ENCODE measurements around the gene SGIP1.

Gene SGIP1

GRCh38 chr1:66686406-66686805 lies 152.5 kb downstream of the SGIP1 start:
- Histone ChIP-seq H3K9ac (ENCODE audit: low read depth, low read length) (no peak overlapping the region), H3K4me3 (ENCODE audit: low read length) (no peak overlapping the region), H3K4me1 (ENCODE audit: insufficient read depth, low read length) (0 out of 2 replicates have a peak, but pooled peaks cover 3% of the 10 kb centered on the region), H3K36me3 (ENCODE audit: insufficient read depth, low read depth, low read length) (no peaks in the 10 kb centered on the region), H3K27me3 (ENCODE audit: insufficient read depth, low read length) (no peaks in the 10 kb centered on the region), H3K27ac (ENCODE audit: low read length) (no peak overlapping the region), H3K9me3 (ENCODE audit: insufficient read depth, low read depth, low read length) (no peaks in the 10 kb centered on the region)

- Histone ChIP-seq H3K4me1 (ENCODE audit: insufficient read depth, low read length) (0 out of 2 replicates have a peak, but pooled peaks cover 3% of the 10 kb centered on the region), H3K27me3 (ENCODE audit: insufficient read depth, low read length) (no peaks in the 10 kb centered on the region)
Observed at GRCh38 chr1:66687358-66687757, 153.4 kb downstream of the SGIP1 start.

GRCh38 chr1:66690666-66691381 lies 156.9 kb downstream of the SGIP1 start:
- no peaks in the 10 kb centered on the region for H3K36me3 ChIP-seq (ENCODE audit: insufficient read depth, low read depth, low read length)
- H3K4me3 ChIP-seq (ENCODE audit: low read length), result no peak overlapping the region
- H3K9ac ChIP-seq (ENCODE audit: low read depth, low read length), result no peak overlapping the region
- no peak overlapping the region for H3K27ac ChIP-seq (ENCODE audit: low read length)
- H3K9me3 ChIP-seq (ENCODE audit: insufficient read depth, low read depth, low read length), result no peaks in the 10 kb centered on the region
- H3K4me1 ChIP-seq (ENCODE audit: insufficient read depth, low read length), result 0 out of 2 replicates have a peak, but pooled peaks cover 3% of the 10 kb centered on the region
- no peaks in the 10 kb centered on the region for H3K27me3 ChIP-seq (ENCODE audit: insufficient read depth, low read length)

More at GRCh38 chr1:66687358-66687757, 153.4 kb downstream of the SGIP1 start:
- H3K36me3 ChIP-seq (ENCODE audit: insufficient read depth, low read depth, low read length), result no peaks in the 10 kb centered on the region
- no peak overlapping the region for H3K4me3 ChIP-seq (ENCODE audit: low read length)
- no peak overlapping the region for H3K27ac ChIP-seq (ENCODE audit: low read length)
- no peak overlapping the region for H3K9ac ChIP-seq (ENCODE audit: low read depth, low read length)
- no peaks in the 10 kb centered on the region for H3K9me3 ChIP-seq (ENCODE audit: insufficient read depth, low read depth, low read length)

DNA sequence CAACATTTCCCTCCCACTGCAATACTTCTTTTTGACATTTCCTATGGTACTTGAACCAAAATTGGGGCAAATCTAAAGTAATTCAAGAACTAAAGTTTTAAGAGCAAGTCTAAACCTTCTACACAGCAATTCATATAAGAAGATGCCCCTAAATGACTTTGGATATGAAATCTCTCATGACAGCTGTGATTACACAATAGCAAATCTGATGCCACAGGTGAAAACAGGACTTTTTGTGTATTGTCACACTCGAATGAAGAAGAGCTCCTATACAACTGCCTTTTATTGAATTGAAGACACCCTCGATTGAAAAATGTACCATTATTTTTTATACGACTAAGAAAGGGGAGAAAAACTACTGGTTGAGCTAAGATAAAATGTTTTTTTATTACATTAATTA lies 158.7 kb downstream of the SGIP1 start:
- Histone ChIP-seq H3K4me1 (ENCODE audit: insufficient read depth, low read length) (0 out of 2 replicates have a peak, but pooled peaks cover 3% of the 10 kb centered on the region), H3K27ac (ENCODE audit: low read length) (no peak overlapping the region), H3K4me3 (ENCODE audit: low read length) (no peak overlapping the region), H3K9ac (ENCODE audit: low read depth, low read length) (no peak overlapping the region), H3K36me3 (ENCODE audit: insufficient read depth, low read depth, low read length) (no peaks in the 10 kb centered on the region), H3K27me3 (ENCODE audit: insufficient read depth, low read length) (no peaks in the 10 kb centered on the region), H3K9me3 (ENCODE audit: insufficient read depth, low read depth, low read length) (no peaks in the 10 kb centered on the region)

DNA sequence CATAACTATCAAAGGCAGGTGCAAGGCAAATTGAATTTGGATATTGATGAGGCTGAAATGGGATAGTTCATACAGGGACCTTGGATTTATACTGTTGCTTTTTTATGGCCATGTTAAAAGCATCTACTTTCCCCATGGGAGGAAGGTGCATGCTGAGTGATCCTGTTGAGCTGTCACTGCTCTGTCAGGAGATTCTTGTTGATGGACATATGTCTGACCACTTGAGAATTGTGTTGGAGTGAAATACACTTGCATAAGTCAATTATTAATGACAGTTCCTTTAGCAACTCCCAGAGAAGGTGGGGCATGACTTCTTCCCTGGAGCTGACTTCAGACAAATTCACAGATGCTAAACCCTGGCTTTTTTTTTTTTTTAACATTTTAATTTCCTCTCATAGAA lies 159.9 kb downstream of the SGIP1 start:
- Histone ChIP-seq H3K9ac (ENCODE audit: low read depth, low read length) (no peak overlapping the region), H3K4me3 (ENCODE audit: low read length) (no peak overlapping the region), H3K27me3 (ENCODE audit: insufficient read depth, low read length) (no peaks in the 10 kb centered on the region), H3K27ac (ENCODE audit: low read length) (no peak overlapping the region), H3K9me3 (ENCODE audit: insufficient read depth, low read depth, low read length) (no peaks in the 10 kb centered on the region), H3K36me3 (ENCODE audit: insufficient read depth, low read depth, low read length) (no peaks in the 10 kb centered on the region), H3K4me1 (ENCODE audit: insufficient read depth, low read length) (0 out of 2 replicates have a peak, but pooled peaks cover 3% of the 10 kb centered on the region)

- Histone ChIP-seq H3K9me3 (ENCODE audit: insufficient read depth, low read depth, low read length) (no peaks in the 10 kb centered on the region), H3K4me3 (ENCODE audit: low read length) (no peak overlapping the region), H3K27me3 (ENCODE audit: insufficient read depth, low read length) (no peaks in the 10 kb centered on the region), H3K4me1 (ENCODE audit: insufficient read depth, low read length) (0 out of 2 replicates have a peak, but pooled peaks cover 3% of the 10 kb centered on the region), H3K27ac (ENCODE audit: low read length) (no peak overlapping the region), H3K9ac (ENCODE audit: low read depth, low read length) (no peak overlapping the region), H3K36me3 (ENCODE audit: insufficient read depth, low read depth, low read length) (no peaks in the 10 kb centered on the region)
Observed at GRCh38 chr1:66695116-66695515, 161.2 kb downstream of the SGIP1 start.

- H3K27ac ChIP-seq (ENCODE audit: low read length), result no peak overlapping the region
- no peak overlapping the region for H3K9ac ChIP-seq (ENCODE audit: low read depth, low read length)
- H3K4me1 ChIP-seq (ENCODE audit: insufficient read depth, low read length), result no peaks in the 10 kb centered on the region
- no peak overlapping the region for H3K4me3 ChIP-seq (ENCODE audit: low read length)
- no peaks in the 10 kb centered on the region for H3K27me3 ChIP-seq (ENCODE audit: insufficient read depth, low read length)
- H3K36me3 ChIP-seq (ENCODE audit: insufficient read depth, low read depth, low read length), result no peaks in the 10 kb centered on the region
- H3K9me3 ChIP-seq (ENCODE audit: insufficient read depth, low read depth, low read length), result no peaks in the 10 kb centered on the region
Observed at GRCh38 chr1:66696771-66697170, 162.8 kb downstream of the SGIP1 start.

DNA sequence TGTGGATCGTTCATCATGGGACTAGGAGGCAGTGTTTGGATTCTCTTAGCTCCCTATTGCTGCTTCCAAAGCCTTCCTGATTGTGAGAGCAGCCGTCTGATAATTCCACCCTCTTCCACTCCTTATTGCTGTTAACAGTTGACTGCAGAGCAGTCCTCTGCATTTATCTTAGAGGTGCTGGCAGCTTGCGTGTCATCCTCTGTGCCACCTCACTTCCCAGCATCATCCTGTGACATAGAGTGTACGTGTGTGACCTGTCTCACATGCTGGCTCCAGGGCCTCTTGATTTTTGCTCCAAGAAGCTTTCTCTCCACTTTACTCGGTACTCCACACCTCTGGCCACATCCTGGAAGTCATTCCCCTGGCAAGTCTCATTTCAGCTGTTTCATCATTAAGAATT lies 165.3 kb downstream of the SGIP1 start:
- no peak overlapping the region for H3K9ac ChIP-seq (ENCODE audit: low read depth, low read length)
- no peaks in the 10 kb centered on the region for H3K27me3 ChIP-seq (ENCODE audit: insufficient read depth, low read length)
- H3K27ac ChIP-seq (ENCODE audit: low read length), result no peak overlapping the region
- no peaks in the 10 kb centered on the region for H3K4me1 ChIP-seq (ENCODE audit: insufficient read depth, low read length)
- no peaks in the 10 kb centered on the region for H3K36me3 ChIP-seq (ENCODE audit: insufficient read depth, low read depth, low read length)
- H3K9me3 ChIP-seq (ENCODE audit: insufficient read depth, low read depth, low read length), result no peaks in the 10 kb centered on the region
- no peak overlapping the region for H3K4me3 ChIP-seq (ENCODE audit: low read length)

DNA sequence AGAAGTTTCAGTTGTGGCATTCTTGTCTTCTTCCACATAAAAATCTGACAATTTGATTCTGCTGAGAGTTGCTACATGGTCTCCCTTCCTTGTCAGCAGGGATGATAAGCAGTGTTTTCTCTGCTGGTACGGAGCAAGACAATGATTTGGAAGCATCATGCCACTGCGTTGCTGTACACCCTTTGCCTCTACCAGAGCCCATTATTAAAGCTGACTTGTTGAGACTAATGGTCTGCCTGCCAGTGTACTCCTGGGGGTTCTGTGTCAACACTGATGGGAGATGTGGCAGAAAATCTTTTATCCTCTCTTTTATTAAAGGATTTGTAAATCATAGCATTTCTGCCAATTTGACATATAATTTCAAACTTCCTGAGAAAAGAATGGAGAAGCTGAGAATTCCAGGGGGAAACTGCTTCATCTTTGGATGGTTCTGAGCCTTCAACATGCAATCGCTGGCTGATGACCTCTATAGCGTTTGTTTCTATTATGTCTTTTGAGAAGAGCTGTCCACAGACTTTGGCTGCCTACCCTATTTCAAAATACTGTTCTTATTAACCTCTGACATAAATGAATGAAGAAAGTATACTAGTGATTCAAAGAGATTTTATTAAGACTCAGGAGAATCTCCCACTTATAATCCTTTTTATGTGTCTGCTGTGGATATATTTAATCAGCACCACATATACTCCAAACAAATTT lies 170.4 kb downstream of the SGIP1 start:
- Histone ChIP-seq H3K9ac (ENCODE audit: low read depth, low read length) (no peak overlapping the region), H3K4me1 (ENCODE audit: insufficient read depth, low read length) (no peaks in the 10 kb centered on the region), H3K4me3 (ENCODE audit: low read length) (no peak overlapping the region), H3K9me3 (ENCODE audit: insufficient read depth, low read depth, low read length) (no peaks in the 10 kb centered on the region), H3K27me3 (ENCODE audit: insufficient read depth, low read length) (no peaks in the 10 kb centered on the region), H3K27ac (ENCODE audit: low read length) (no peak overlapping the region), H3K36me3 (ENCODE audit: insufficient read depth, low read depth, low read length) (no peaks in the 10 kb centered on the region)

DNA sequence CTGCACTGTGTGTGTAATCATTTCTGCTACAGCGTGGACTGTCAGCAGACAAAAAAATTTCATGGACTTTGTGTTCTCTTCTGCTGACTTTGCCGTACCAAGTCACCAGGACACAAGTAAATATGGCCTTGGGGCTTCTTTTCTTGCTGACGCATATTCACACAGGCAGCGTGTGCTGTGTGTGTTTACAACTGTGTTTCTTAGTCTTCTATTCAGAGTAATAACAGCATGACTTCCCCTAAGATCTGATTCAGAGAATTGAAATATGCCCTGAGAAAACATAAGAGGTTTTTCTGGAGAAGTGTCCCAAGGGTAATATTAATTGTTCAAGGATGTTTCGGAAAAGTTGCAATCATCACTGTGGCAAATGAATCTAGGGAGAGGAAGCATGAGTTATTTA lies 171.2 kb downstream of the SGIP1 start:
- H3K27ac ChIP-seq (ENCODE audit: low read length), result no peak overlapping the region
- H3K4me1 ChIP-seq (ENCODE audit: insufficient read depth, low read length), result no peaks in the 10 kb centered on the region
- no peaks in the 10 kb centered on the region for H3K27me3 ChIP-seq (ENCODE audit: insufficient read depth, low read length)

DNA sequence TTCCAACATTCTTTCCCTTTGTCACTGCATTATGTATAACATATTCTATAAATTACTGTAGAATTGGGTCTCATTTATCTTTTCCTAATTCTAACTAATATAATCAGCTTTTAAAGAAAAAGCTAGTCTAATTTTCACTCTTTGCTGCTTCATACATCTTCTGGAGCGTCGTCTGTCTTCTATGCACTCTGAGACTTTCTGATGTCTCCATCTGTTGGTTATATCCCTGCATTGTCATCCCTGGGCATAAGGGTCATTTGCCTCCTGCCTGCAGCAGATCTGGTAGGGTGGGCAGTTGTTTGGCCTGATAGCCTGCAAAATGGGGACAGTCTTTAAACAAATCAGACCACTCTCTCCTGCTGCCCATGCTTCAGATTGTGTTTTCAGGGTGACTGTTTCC lies 177.5 kb downstream of the SGIP1 start:
- peaks cover 4% of the 10 kb centered on the region; the same call in 1 of the 2 replicates for H3K4me1 ChIP-seq (ENCODE audit: insufficient read depth, low read length)
- H3K9ac ChIP-seq (ENCODE audit: low read depth, low read length), result no peak overlapping the region
- H3K36me3 ChIP-seq (ENCODE audit: insufficient read depth, low read depth, low read length), result no peaks in the 10 kb centered on the region
- no peak overlapping the region for H3K27ac ChIP-seq (ENCODE audit: low read length)
- no peaks in the 10 kb centered on the region for H3K9me3 ChIP-seq (ENCODE audit: insufficient read depth, low read depth, low read length)
- no peak overlapping the region for H3K4me3 ChIP-seq (ENCODE audit: low read length)
- no peaks in the 10 kb centered on the region for H3K27me3 ChIP-seq (ENCODE audit: insufficient read depth, low read length)

More for the DNA sequence above, 171.2 kb downstream of the SGIP1 start:
- no peaks in the 10 kb centered on the region for H3K9me3 ChIP-seq (ENCODE audit: insufficient read depth, low read depth, low read length)
- H3K36me3 ChIP-seq (ENCODE audit: insufficient read depth, low read depth, low read length), result no peaks in the 10 kb centered on the region
- no peak overlapping the region for H3K4me3 ChIP-seq (ENCODE audit: low read length)
- no peak overlapping the region for H3K9ac ChIP-seq (ENCODE audit: low read depth, low read length)

GRCh38 chr1:66712839-66713238 lies 178.9 kb downstream of the SGIP1 start:
- no peaks in the 10 kb centered on the region for H3K27me3 ChIP-seq (ENCODE audit: insufficient read depth, low read length)
- H3K36me3 ChIP-seq (ENCODE audit: insufficient read depth, low read depth, low read length), result no peaks in the 10 kb centered on the region
- no peak overlapping the region for H3K27ac ChIP-seq (ENCODE audit: low read length)
- no peaks in the 10 kb centered on the region for H3K9me3 ChIP-seq (ENCODE audit: insufficient read depth, low read depth, low read length)
- no peak overlapping the region for H3K9ac ChIP-seq (ENCODE audit: low read depth, low read length)
- H3K4me3 ChIP-seq (ENCODE audit: low read length), result no peak overlapping the region
- peaks cover 4% of the 10 kb centered on the region; the same call in 1 of the 2 replicates for H3K4me1 ChIP-seq (ENCODE audit: insufficient read depth, low read length)
